ENCODE results near the gene CEP112.

The CEP112 gene

DNA sequence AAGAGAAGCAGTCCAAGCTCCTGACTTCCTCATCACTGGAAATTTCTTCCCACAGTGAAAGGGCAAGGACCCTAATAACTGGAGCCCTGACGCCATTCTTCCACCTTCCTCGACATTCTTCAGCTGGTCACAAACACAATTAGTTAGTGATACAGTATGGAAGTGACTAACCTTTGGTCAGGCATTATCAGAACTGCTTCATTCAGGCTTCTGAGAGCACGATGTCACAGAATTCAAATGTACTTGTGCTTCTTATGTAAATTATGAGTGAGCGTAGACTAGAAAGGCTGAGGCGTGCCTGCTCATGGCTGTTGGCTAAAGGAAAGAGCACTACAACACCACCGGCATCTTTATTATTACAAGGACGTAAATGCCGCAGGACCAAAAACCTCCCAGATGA is 327.5 kb downstream of the CEP112 start:
- H3K27me3 ChIP-seq (ENCODE audit: low read length), result no peaks in the 10 kb centered on the region
- no peak for TF ChIP-seq CTCF (IDR thresholded peaks at IDR 0.05; ENCODE audit: insufficient read depth, low read length, poor library complexity, severe bottlenecking)
- TF ChIP-seq EZH2phosphoT487 (conservative IDR thresholded peaks at IDR 0.05; ENCODE audit: low read length), result no peak
- H3K9me2 ChIP-seq (replicated peaks; ENCODE audit: insufficient read depth, low read length), result no peaks in the 10 kb centered on the region
- H3K4me3 ChIP-seq (ENCODE audit: insufficient read depth, low read length, poor library complexity, severe bottlenecking), result no peak overlapping the region
- H3F3A ChIP-seq (ENCODE audit: insufficient read depth), result no peaks in the 10 kb centered on the region
- no peak overlapping the region for H3K27ac ChIP-seq (ENCODE audit: low read depth, low read length)
- H3K9ac ChIP-seq (ENCODE audit: low read length), result no peak overlapping the region
- no peak overlapping the region for H3K4me2 ChIP-seq (ENCODE audit: low read depth, low read length, poor library complexity, severe bottlenecking)
- H2AFZ ChIP-seq (ENCODE audit: low read depth, low read length, severe bottlenecking), result no peak overlapping the region
- no peaks in the 10 kb centered on the region for H4K20me1 ChIP-seq (ENCODE audit: low read depth, low read length)
- no peaks in the 10 kb centered on the region for H3K79me2 ChIP-seq (ENCODE audit: insufficient read depth, low read length)
- no peaks in the 10 kb centered on the region for H3K36me3 ChIP-seq (ENCODE audit: low read length)
- H3K9me3 ChIP-seq (ENCODE audit: insufficient read depth, low read length), result no peaks in the 10 kb centered on the region

- Histone ChIP-seq H3K9me2 (replicated peaks; ENCODE audit: insufficient read depth, low read length) (no peaks in the 10 kb centered on the region), H3K9me3 (ENCODE audit: insufficient read depth, low read length) (no peaks in the 10 kb centered on the region), H3K9ac (ENCODE audit: low read length) (no peak overlapping the region), H3K36me3 (ENCODE audit: low read length) (no peaks in the 10 kb centered on the region), H3K27me3 (ENCODE audit: low read length) (no peaks in the 10 kb centered on the region), H3K4me3 (ENCODE audit: insufficient read depth, low read length, poor library complexity, severe bottlenecking) (no peak overlapping the region), H2AFZ (ENCODE audit: low read depth, low read length, severe bottlenecking) (no peak overlapping the region), H3K27ac (ENCODE audit: low read depth, low read length) (no peak overlapping the region), H3K79me2 (ENCODE audit: insufficient read depth, low read length) (no peaks in the 10 kb centered on the region), H3K4me2 (ENCODE audit: low read depth, low read length, poor library complexity, severe bottlenecking) (no peak overlapping the region), H3F3A (ENCODE audit: insufficient read depth) (no peaks in the 10 kb centered on the region), H4K20me1 (ENCODE audit: low read depth, low read length) (no peaks in the 10 kb centered on the region)
- no peak for TF ChIP-seq EZH2phosphoT487 (conservative IDR thresholded peaks at IDR 0.05; ENCODE audit: low read length)
- no peak for TF ChIP-seq CTCF (IDR thresholded peaks at IDR 0.05; ENCODE audit: insufficient read depth, low read length, poor library complexity, severe bottlenecking)
Measured at GRCh38 chr17:65857718-65858117, 334.2 kb downstream of the CEP112 start.

DNA sequence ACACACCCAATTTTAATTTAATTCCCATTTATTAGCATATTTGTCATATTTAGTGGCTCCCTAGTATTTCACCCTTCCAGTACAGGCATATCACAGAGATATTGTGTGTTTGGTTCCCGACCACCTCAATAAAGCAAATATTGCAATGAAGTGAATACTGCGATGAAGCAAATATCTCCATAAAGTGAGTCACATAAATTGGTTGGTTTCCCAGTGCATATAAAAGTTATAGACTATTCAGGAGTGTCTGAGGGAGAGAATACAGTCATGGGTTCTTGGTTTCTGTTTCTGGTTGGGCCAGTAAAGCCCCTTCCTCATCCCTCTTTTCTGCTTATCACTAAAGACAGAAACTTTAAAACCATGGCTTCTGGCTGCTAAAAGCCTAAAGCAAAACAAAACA is 335.1 kb downstream of the CEP112 start:
- Histone ChIP-seq H3K9me2 (replicated peaks; ENCODE audit: insufficient read depth, low read length) (no peaks in the 10 kb centered on the region), H3K27ac (ENCODE audit: low read depth, low read length) (no peak overlapping the region)

More for the DNA sequence above, 335.1 kb downstream of the CEP112 start:
- H3K79me2 ChIP-seq (ENCODE audit: insufficient read depth, low read length), result no peaks in the 10 kb centered on the region
- no peak overlapping the region for H2AFZ ChIP-seq (ENCODE audit: low read depth, low read length, severe bottlenecking)
- H3K9me3 ChIP-seq (ENCODE audit: insufficient read depth, low read length), result no peaks in the 10 kb centered on the region
- no peaks in the 10 kb centered on the region for H3K36me3 ChIP-seq (ENCODE audit: low read length)
- no peaks in the 10 kb centered on the region for H3K27me3 ChIP-seq (ENCODE audit: low read length)
- H3K4me3 ChIP-seq (ENCODE audit: insufficient read depth, low read length, poor library complexity, severe bottlenecking), result no peak overlapping the region
- no peak for TF ChIP-seq EZH2phosphoT487 (conservative IDR thresholded peaks at IDR 0.05; ENCODE audit: low read length)
- TF ChIP-seq CTCF (IDR thresholded peaks at IDR 0.05; ENCODE audit: insufficient read depth, low read length, poor library complexity, severe bottlenecking), result no peak
- no peak overlapping the region for H3K9ac ChIP-seq (ENCODE audit: low read length)
- no peaks in the 10 kb centered on the region for H4K20me1 ChIP-seq (ENCODE audit: low read depth, low read length)
- H3K4me2 ChIP-seq (ENCODE audit: low read depth, low read length, poor library complexity, severe bottlenecking), result no peak overlapping the region
- H3F3A ChIP-seq (ENCODE audit: insufficient read depth), result no peaks in the 10 kb centered on the region

Measured in SU-DHL-6 (cell line).